Panc1 (cell line): ENCODE data around the gene ADK.

ENCODE experiments used
- CTCF ChIP-seq: fragments of 450-650 bp; IDR thresholded peaks from 2 replicates; pipeline ENCODE4 v1.5.1; 2017; ENCODE audit warnings: mild to moderate bottlenecking
- POLR2AphosphoS5 ChIP-seq: IDR thresholded peaks from 2 replicates; pipeline ENCODE4 v1.6.1; 2012; ENCODE audit warnings: mild to moderate bottlenecking, low read depth, low read length, moderate library complexity
- REST ChIP-seq, 2 experiments: IDR thresholded peaks; 2 replicates each; pipeline ENCODE4 v1.6.1; 2011 to 2012; ENCODE audit warnings: low read depth in 2 of 2, control low read depth in 1 of 2, low read length in 1 of 2, mild to moderate bottlenecking in 1 of 2, moderate library complexity in 1 of 2; ENCODE audit not compliant: insufficient read depth in 1 of 2

GRCh38 chr10:74424565-74424964 lies 273.5 kb downstream of the ADK start:
- no peak for TF ChIP-seq CTCF
- no peak for TF ChIP-seq REST (IDR thresholded peaks at IDR 0.05; ENCODE audit: insufficient read depth in 1 of 2, low read depth in 2 of 2, low read length in 1 of 2)
- no peak for TF ChIP-seq POLR2AphosphoS5
